Esophagus muscularis mucosa (tissue), 3 donors: ENCODE data around the gene PDE8B.

Source experiments
- CTCF ChIP-seq, 3 experiments: fragments of 200-600 bp in 2 of 3; fragments of 450-650 bp in 1 of 3; sonication (generic) in 2 of 3; IDR thresholded peaks; one replicate each; pipeline ENCODE4 v1.5.1; 2017 to 2019; ENCODE audit warnings: antibody characterized with exemption in 3 of 3, mild to moderate bottlenecking in 2 of 3, moderate library complexity in 1 of 3
- POLR2AphosphoS5 ChIP-seq, 2 donors: sonication (generic); formaldehyde crosslinking; IDR thresholded peaks; one replicate each; pipeline ENCODE4 v1.6.1; 2017; ENCODE audit warnings: antibody characterized with exemption in 2 of 2

GRCh38 chr5:77339337-77339890, 128.9 kb downstream of the PDE8B start:
- no peak for TF ChIP-seq CTCF (IDR thresholded peaks at IDR 0.05)
- TF ChIP-seq POLR2AphosphoS5 (IDR thresholded peaks at IDR 0.05): no peak
